ENCODE measurements around the gene FRMD8.

Gene FRMD8

DNA sequence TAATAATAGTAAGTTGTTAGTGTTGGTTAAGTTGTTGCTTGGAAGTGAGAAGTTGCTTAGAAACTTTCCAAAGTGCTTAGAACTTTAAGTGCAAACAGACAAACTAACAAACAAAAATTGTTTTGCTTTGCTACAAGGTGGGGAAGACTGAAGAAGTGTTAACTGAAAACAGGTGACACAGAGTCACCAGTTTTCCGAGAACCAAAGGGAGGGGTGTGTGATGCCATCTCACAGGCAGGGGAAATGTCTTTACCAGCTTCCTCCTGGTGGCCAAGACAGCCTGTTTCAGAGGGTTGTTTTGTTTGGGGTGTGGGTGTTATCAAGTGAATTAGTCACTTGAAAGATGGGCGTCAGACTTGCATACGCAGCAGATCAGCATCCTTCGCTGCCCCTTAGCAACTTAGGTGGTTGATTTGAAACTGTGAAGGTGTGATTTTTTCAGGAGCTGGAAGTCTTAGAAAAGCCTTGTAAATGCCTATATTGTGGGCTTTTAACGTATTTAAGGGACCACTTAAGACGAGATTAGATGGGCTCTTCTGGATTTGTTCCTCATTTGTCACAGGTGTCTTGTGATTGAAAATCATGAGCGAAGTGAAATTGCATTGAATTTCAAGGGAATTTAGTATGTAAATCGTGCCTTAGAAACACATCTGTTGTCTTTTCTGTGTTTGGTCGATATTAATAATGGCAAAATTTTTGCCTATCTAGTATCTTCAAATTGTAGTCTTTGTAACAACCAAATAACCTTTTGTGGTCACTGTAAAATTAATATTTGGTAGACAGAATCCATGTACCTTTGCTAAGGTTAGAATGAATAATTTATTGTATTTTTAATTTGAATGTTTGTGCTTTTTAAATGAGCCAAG is 38.9 kb downstream of the FRMD8 start:
- DNase-seq (ENCODE audit: low spot score), result peak; percentile 97

DNA sequence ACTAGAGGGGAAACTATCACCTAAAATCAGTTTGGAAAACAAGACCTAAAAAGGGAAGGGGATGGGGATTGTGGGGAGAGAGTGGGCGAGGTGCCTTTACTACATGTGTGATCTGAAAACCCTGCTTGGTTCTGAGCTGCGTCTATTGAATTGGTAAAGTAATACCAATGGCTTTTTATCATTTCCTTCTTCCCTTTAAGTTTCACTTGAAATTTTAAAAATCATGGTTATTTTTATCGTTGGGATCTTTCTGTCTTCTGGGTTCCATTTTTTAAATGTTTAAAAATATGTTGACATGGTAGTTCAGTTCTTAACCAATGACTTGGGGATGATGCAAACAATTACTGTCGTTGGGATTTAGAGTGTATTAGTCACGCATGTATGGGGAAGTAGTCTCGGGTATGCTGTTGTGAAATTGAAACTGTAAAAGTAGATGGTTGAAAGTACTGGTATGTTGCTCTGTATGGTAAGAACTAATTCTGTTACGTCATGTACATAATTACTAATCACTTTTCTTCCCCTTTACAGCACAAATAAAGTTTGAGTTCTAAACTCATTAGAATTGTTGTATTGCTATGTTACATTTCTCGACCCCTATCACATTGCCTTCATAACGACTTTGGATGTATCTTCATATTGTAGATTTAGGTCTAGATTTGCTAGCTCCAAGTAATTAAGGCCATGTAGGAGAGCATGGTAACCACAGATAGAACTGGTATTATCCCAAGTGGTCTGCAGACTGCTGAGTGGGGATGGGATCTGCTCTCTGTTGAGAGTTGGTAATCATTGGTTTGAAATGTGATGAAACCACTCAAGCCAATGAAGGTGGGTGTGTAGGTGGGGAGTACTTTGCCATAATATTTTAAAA is 39.8 kb downstream of the FRMD8 start:
- peak; percentile 81 for DNase-seq (ENCODE audit: low spot score)

DNA sequence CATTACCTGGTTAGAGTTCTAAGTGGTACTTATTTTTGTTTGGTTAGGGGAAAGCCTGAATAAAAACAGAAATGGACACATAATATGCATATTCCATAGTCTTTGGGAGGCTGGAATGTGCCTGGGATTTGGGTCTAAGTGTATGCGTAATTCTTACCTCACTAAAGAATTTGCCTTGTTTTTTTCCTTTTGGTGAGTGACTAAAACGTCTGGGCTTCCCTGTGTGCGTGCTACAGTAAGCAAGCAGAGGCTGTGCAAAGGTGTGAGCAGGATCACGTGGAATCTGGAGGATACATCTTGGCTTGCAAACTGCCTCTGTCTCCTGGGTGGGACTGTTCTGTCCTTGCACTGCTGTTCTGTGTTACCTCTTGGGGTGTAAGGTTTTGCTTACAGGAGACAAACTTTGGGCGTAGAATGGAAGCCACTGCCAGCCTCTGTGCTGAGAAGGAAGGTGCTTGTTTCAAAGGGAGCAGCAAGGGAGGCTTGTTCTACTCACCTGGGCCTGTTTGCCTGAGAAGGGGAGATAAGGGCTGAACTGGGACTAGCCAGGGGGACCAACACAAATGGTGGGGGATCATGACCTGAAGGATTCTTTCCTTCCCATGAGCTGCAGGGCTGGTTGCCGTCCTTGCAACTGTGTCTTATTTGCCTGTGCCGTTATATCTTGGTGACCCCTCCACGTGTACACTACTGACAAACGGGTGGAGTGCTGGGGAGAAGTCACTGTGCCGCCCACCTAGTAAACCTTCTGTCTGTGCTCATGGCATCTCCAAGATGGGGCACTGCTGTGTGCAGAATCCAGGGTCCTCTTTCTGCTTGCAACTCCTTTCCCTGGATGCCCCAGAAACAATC is 40.6 kb downstream of the FRMD8 start:
- no peak for DNase-seq (ENCODE audit: low spot score)

DNA sequence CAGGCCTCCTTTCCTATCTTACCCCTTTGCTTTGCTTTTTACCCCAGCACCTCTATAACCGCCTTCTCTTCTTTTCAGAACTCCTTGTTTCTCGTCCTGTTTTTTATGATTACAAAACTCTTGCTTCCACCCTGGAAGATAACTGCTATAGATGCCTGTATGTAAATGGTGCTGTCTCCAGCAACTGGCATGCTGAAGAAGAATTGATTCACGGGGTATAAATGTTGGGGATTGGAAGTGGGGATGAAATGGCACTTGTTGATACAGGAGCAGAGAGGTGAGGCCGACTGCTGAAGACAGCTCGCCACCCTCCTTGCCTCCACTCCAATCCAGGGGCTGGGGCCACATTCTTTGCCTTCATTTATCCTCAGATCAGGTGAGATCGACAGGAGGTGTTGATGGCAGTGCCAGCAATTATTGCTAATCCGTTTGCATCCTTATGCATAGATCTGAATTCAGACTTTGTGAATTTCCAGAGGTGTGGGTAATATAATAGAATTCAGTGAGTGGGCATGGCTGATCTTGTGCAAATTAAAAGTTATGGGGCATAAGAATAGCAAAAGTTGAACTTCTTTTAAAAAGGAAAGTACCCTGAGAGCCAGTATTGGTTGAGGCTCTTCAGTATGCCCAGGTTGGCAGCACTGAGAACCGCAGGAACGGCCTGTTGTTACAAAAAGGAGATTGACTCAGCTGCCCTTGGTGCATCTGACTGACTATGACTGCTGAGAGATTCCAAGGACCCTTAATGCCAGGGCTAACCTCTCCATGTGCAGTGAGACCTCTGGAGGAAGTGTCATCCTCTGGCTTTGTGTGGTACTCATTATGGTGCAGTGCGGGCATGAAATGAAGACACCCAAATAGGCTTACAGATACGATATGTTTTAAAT is 41.5 kb downstream of the FRMD8 start:
- peak; percentile 52 for DNase-seq (ENCODE audit: low spot score)

DNA sequence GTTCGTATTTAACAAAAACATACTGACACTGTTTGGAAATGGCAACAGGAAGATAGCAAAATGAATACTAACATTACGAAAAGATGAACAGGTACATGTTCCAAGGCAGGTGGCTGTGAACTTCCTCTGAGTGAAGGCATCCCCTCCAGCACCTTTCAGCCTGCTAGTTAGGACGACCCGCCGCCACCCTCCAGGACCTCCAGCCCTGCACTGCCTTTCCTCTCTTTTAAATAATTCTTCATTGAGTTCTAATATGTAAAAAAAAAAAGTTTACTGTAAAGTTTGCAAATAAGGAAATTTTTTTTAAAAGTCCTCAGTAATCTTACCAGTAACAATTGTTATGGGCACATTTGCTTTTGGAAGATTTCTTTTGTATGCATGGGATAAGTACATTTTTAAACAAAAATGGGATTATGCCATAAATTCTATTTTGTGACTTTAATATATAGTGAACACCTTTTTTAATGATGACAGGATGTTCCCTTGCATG is 42.2 kb downstream of the FRMD8 start:
- DNase-seq (ENCODE audit: low spot score), result no peak

DNA sequence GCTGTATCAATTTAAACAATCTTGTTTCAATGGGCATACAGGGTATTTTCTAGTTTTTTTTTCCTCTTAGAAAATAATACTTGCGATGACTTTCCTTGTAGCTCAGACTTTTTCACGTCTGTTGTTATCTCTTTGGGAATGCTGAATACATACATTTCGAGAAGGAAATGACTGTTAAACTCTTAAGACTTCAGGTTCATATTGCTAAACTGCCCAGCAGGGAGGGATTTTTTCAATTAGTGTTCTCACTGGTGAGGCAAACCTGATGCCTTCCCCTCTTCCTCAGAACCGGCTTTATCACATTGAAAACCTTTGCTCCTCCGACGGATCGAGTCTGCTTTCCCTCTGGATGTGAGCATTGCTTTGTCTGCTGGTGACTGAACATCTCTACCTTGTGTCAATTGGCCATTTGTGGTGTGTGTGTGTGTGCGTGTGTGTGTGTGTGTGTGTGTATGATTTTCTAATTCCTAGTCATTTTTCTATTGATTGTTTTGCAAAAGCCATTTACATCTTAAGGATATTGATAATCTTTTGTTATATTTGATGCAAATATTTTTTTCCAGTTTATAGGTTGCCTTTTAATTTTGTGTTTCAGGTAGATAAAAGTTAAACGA is 42.7 kb downstream of the FRMD8 start:
- no peak for DNase-seq (ENCODE audit: low spot score)

DNA sequence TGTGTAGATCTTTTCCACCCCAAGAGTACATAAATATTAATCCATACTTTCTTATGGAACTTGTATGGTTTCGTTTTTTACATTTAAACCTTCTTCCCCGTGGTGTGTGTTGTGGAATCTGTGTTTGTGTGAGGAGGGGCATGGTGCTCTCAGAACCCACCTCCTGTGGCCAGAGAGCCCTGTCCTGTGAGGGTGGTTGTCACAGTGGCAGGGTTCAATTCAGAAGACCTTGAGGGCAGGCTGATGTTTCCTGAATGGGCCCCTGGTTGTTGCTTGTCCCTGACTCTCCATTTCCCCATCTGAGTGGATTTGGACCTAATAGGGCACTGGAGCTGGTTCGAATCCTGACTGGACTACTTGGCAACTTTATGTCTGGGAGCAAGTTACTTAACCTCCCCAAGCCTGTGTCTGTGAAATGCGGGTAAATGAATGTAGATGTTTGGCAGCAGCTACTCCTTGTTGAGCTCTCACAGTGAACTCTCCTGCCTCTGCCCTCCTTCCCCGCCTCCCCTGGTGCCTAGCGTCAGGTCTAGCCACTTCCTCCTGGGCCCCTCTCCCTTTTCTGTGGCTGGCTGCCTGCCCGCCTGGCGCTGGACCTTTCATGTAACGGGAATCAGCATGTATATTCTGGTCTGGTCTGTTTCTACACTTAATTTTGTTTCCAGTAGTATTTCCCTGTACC is 43.4 kb downstream of the FRMD8 start:
- peak; percentile 47 for DNase-seq (ENCODE audit: low spot score)

DNA sequence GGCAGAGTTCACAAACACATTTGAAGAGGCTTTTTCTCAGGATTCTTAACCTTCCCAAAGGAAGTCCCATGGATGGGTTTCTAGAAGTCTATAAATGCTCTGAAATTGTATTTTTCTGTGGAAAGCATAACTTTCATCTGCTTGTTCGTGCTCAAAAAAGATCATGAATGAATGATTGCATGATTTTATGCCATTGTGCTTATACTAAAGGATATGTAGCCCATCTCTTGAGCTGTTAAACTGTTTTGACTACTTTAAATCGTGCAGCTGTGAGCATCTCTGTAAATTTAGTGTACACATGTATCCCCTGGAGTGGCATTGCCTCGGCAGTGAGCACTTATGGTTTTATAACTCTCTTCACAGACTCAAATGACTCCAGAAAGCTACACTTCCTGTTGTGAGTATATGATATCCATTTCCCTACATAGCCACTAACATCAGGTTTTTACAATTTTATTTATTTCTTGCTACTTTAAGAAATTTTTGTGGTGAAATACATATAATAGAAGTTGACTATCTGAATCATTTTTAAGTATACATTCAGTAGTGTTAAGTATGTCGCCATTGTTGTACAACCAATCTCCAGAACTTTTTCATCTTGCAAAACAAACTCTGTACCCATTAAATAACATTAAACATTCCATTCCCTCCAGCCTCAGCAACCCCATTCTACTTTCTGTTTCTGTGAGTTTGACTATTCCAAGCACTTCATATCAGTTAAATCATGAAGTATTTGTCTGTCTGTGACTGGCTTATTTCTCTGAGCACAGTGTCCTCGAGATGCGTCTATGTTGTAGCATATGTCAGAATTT is 44.2 kb downstream of the FRMD8 start:
- DNase-seq (ENCODE audit: low spot score), result no peak

DNA sequence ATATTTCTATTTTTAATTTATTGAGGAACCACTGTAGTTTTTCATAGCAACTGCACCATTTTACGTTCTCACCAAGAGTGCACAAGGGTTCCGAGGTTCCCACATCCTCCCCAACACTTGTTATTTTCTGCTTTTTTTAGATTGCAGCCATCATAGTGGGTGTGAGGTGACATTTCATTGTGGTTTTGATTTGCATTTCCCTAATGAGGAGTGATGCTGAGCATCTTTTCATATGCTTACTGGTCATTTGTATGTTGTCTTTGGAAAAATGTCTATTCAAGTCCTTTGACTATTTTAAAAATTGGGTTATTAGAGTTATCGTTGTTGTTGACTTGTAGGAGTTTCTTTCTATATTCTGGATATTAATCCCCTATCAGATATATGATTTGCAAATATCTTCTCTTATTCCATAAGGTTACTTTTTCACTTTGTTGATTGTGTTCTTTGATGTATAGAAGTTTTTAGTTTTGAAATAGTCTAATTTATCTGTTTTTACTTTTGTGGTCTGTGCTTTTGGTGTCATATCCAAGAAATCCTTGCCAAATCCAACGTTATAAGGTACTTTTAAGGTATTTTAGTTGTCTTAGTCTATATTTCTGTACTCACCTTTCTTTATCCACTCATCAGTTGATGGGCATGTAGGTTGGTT is 45.1 kb downstream of the FRMD8 start:
- DNase-seq (ENCODE audit: low spot score), result peak; percentile 61

DNA sequence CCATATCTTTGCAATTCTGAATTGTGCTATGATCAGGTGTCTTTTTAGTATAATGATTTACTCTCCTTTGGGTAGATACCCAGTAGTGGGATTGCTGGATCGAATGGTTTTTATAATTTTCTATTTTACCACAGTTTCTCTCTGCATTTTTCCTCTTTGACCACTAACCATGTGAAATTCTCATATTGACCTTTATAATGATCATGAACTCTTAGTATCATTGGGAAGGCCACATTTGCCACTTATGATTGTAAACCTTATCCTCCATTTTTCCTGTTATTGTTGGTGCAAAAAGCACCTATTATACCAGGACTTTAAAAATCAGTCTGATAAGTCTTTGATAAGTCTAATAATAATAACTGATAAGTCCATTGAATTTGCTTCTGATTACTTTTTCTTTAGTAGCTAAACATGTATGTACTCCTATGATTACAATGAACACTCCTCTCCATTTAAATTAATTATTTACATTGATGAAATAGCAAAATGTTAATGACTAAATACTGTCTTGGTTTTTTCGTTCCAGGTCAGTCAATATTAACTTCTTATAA is 45.7 kb downstream of the FRMD8 start:
- DNase-seq (ENCODE audit: low spot score), result no peak

DNA sequence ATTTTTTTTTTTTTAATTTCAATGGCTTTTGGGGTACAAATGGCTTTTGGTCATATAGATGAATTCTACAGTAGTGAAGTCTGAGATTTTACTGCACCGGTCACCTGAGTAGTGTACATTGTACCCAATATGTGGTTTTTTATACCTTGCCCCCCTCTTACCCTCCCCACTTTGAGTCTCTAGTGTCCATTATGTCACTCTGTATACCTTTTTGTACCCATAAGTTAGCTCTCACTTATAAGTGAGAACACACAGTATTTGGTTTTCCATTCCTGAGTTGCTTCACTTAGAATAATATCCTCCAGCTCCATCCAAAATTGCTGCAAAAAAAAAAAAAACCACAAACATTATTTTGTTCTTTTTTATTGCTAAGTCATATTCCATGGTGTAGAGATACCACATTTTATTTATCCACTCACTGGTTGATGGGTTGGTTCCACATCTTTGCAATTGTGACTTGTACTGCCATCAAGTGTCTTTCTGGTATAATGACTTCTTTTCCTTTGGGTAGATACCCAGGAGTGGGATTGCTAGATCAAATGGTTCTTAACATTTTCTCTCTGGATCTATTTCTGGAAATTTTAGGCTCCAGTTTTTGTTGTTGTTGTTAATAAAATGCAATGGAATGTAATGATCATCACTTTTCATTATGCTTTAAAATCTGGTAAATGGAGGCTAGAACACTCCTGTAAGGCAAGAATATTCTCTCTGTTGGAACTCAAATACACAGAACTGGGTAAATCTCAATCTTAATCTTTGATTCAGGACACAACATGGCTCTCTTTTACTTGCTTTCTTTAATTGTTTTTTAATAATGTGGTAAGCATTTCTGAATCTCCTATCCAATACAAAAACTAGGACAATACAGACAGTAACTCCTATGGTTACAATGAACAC is 46.5 kb downstream of the FRMD8 start:
- DNase-seq (ENCODE audit: low spot score), result no peak

DNA sequence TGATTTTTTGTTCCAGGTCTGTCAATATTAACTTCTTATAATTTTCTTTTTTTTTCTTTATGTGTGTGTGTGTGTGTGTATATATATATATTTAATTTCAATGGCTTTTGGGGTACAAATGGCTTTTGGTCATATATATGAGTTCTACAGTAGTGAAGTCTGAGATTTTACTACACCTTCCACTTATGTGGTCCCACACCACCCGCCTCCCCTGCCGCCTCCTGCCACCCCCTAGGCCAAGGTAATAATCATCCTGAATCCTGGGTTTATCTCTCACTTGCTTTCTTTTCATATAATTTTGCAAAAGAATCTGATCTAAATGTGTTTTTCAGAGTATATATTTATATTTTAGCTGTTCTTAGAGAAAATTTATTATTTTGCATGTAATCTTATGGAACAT is 47.2 kb downstream of the FRMD8 start:
- no peak for DNase-seq (ENCODE audit: low spot score)

DNA sequence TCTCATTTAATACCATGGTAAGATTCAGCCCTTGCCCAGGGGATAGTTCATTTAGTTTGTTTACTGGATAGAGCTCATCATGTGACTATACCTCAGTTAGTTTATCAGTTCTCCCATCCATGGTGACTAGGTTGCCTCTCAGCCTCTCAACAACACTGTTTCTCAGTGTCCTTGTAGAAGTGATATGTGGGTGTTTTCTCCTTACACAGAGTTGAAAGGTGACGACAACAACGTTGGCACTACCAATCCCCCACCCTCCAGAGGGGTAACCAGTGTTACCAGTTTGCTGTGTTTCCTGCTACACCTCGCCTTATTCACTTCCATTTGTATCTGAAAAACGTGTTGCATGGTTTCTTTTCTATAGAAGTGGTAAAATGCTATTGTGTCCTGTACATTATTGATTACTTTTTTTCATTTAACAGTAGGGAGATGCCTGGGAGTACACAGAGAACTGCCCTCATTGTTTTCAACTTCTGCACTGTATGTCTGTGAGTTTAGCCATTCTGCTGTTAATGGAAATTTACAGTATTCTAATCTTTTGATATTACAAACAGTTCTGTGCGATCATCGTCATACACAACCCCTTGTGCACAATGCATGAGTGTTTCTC is 47.7 kb downstream of the FRMD8 start:
- no peak for DNase-seq (ENCODE audit: low spot score)

DNA sequence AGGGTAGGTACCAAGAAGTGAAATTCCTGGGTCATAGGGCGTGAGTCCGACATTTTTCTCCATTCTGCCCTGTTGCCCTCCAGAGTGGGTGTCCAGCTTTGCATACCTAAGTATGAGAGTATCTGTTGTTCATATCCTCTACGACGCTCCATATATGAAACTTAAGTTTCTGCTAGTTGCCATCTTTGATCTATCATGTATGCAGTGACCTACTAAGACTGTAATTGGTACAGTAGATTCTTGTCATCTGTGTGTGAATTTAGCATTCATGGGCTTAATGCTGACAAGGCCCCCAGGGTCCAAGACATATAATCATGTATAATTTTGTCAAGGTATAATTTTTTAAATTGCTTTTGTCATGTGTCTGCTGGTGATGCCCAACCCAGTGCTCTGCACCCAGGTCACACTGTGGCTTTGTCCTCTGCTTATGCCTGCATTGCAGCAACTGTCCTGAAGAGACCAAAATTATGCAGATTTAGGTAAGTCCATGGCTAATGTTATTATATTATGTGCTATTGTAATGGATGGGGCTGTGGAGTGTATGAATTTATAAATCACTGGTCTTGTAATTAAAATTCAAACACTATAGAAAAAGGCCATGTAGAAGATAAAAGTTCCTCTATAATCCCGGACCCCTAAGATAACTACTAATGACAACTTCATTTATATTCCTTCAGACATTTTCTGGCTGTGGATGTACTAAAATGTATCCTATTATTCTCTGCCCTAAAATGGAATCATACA is 48.4 kb downstream of the FRMD8 start:
- DNase-seq (ENCODE audit: low spot score), result no peak

DNA sequence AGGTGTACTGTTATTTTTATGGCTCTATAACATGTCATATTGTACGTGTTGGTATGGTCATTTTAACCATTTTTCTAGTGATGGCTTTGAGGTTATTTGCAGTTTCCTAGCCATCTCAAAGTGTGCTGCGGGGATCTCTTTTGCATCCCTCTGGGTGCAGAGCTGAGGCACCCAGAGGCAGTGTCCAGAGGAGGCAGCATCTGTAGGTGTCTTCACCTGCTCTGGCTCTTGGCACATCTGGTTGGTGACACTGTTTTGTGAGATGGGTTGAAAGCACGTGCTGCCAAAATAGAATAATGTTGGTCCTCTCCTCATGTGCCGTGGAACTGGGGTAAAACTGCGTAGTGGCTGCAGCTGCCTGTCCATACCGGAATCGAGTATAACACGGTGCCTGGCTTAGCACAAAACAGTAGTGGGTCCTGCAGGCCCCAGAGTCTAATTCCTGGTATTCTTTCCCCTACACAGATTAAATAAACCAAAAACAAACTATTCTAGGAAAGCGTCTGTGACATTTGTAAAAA is 49.0 kb downstream of the FRMD8 start:
- DNase-seq (ENCODE audit: low spot score), result no peak

DNA sequence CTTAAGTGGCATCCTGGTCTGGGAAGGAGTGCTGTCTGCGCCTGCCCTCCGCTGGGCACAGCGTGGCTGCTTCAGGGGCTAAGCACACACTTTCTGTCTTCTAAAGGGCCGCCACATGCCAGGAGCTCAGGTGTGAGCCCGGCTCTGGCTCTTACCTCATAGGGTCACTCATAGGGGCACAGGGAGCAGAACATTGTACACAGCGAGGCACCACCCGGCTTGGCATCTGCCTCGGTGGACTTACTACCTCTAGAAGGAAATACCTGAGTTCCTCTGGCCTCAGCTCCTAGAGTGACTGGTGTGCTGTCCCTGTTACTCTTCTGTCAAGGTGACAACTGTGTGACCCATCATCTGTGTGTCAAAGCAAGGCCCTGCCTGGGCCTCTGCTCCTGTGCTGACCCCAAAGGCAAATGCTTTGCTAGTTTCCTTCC is 49.6 kb downstream of the FRMD8 start:
- no peak for DNase-seq (ENCODE audit: low spot score)

Data from CD4-positive, alpha-beta T cell treated with Interleukin-15 for 4 hours (primary cell).